Activated CD8-positive, alpha-beta memory T cell treated with anti-CD3 and anti-CD28 coated beads for 24 hours (primary cell): ENCODE data around the gene RFX8.
"Not testable (repeated sequence)": the region's sequence is repeated elsewhere in the genome, so short reads cannot be mapped to it uniquely, and the experiment has no call there.

Experiments used
- DNase-seq: peaks from one replicate; pipeline ENCODE4 v3.0.0-alpha.2; 2020

Gene RFX8

GRCh38 chr2:101438555-101438954 lies 36.4 kb downstream of the RFX8 start:
- not testable (repeated sequence) for DNase-seq

GRCh38 chr2:101435001-101435862 lies 39.7 kb downstream of the RFX8 start:
- no peak for DNase-seq

GRCh38 chr2:101433465-101433864 lies 41.4 kb downstream of the RFX8 start:
- no peak for DNase-seq

- DNase-seq = no peak
Observed at GRCh38 chr2:101432411-101433181, 42.3 kb downstream of the RFX8 start.

- DNase-seq = no peak
Observed at GRCh38 chr2:101431486-101431885, 43.4 kb downstream of the RFX8 start.

GRCh38 chr2:101430156-101430555 lies 44.8 kb downstream of the RFX8 start:
- DNase-seq = no peak

GRCh38 chr2:101429453-101429852 lies 45.5 kb downstream of the RFX8 start:
- no peak for DNase-seq

- DNase-seq = no peak
Observed at GRCh38 chr2:101428422-101429176, 46.3 kb downstream of the RFX8 start.

GRCh38 chr2:101427743-101428142 lies 47.2 kb downstream of the RFX8 start:
- DNase-seq = no peak

GRCh38 chr2:101427240-101427639 lies 47.7 kb downstream of the RFX8 start:
- DNase-seq = no peak

- DNase-seq = no peak
Observed at GRCh38 chr2:101426822-101427221, 48.1 kb downstream of the RFX8 start.

- DNase-seq = no peak
Observed at GRCh38 chr2:101420623-101421022, 54.3 kb downstream of the RFX8 start.

GRCh38 chr2:101419096-101419663 lies 55.7 kb downstream of the RFX8 start:
- DNase-seq = peak; percentile 68

GRCh38 chr2:101418460-101419095 lies 56.3 kb downstream of the RFX8 start:
- no peak for DNase-seq

- no peak for DNase-seq
Observed at GRCh38 chr2:101416609-101417008, 58.3 kb downstream of the RFX8 start.

- DNase-seq = no peak
Observed at GRCh38 chr2:101415884-101416283, 59.0 kb downstream of the RFX8 start.

- no peak for DNase-seq
Observed at GRCh38 chr2:101415220-101415619, 59.7 kb downstream of the RFX8 start.

- DNase-seq = no peak
Observed at GRCh38 chr2:101412092-101412694, 62.7 kb downstream of the RFX8 start.

GRCh38 chr2:101410746-101411145 lies 64.2 kb downstream of the RFX8 start:
- DNase-seq = no peak

- no peak for DNase-seq
Observed at GRCh38 chr2:101410114-101410513, 64.8 kb downstream of the RFX8 start.

- no peak for DNase-seq
Observed at GRCh38 chr2:101409699-101410098, 65.2 kb downstream of the RFX8 start.

- no peak for DNase-seq
Observed at GRCh38 chr2:101408925-101409324, 66.0 kb downstream of the RFX8 start.
